ENCODE data around the gene YKT6. TPM values are rescaled to one million over a fixed set of nuclear protein-coding genes. Genes with fewer than 3 reads are reported as not detected.

Gene YKT6
- total and polyA plus RNA-seq, 8 donors, result 57.0 to 88.2 (median 65.4) TPM

- DNase-seq, result no peak
- H3K4me3 ChIP-seq, result no peak overlapping the region
These were observed 31.6 kb downstream of the YKT6 start for GRCh38 chr7:44232396-44232795.

GRCh38 chr7:44232901-44233715 lies 32.3 kb downstream of the YKT6 start:
- peaks cover 0 to 22% of the 10 kb centered on the region in 2 donors for H3K27me3 ChIP-seq
- H3K27ac ChIP-seq, result no peak overlapping the region
- intact Hi-C loops (cut with DNase I), result no loop called here
- H3K4me1 ChIP-seq, result no peaks in the 10 kb centered on the region
- TF ChIP-seq CTCF (IDR thresholded peaks at IDR 0.05), result no peak
- H3K9me3 ChIP-seq, result no peaks in the 10 kb centered on the region
- H3K36me3 ChIP-seq, result no peaks in the 10 kb centered on the region
- H3K4me3 ChIP-seq, result no peak overlapping the region
- ATAC-seq, result no peak
- DNase-seq, result no peak

More at GRCh38 chr7:44232396-44232795, 31.6 kb downstream of the YKT6 start:
- intact Hi-C loops (cut with DNase I), result no loop called here
- H3K27ac ChIP-seq, result no peak overlapping the region
- no peak for ATAC-seq
- H3K27me3 ChIP-seq, result peaks cover 0 to 18% of the 10 kb centered on the region in 2 donors
- no peak for TF ChIP-seq CTCF (IDR thresholded peaks at IDR 0.05)
- no peaks in the 10 kb centered on the region for H3K4me1 ChIP-seq
- no peaks in the 10 kb centered on the region for H3K9me3 ChIP-seq
- no peaks in the 10 kb centered on the region for H3K36me3 ChIP-seq

GRCh38 chr7:44235066-44235465 lies 34.3 kb downstream of the YKT6 start:
- DNase-seq (no peak), ATAC-seq (no peak)
- intact Hi-C loops (cut with DNase I), result no loop called here

GRCh38 chr7:44235582-44236332 lies 35.0 kb downstream of the YKT6 start:
- Histone ChIP-seq H3K4me3 (no peak overlapping the region), H3K9me3 (no peaks in the 10 kb centered on the region), H3K27ac (no peak overlapping the region), H3K36me3 (no peaks in the 10 kb centered on the region), H3K4me1 (no peaks in the 10 kb centered on the region), H3K27me3 (peaks cover 0 to 34% of the 10 kb centered on the region in 2 donors)
- DNase-seq, result no peak
- no peak for ATAC-seq
- intact Hi-C loops (cut with DNase I), result no loop called here
- no peak for TF ChIP-seq CTCF (IDR thresholded peaks at IDR 0.05)

More at GRCh38 chr7:44235066-44235465, 34.3 kb downstream of the YKT6 start:
- no peak overlapping the region for H3K27ac ChIP-seq
- H3K9me3 ChIP-seq, result no peaks in the 10 kb centered on the region
- H3K4me3 ChIP-seq, result no peak overlapping the region
- H3K36me3 ChIP-seq, result no peaks in the 10 kb centered on the region
- no peaks in the 10 kb centered on the region for H3K4me1 ChIP-seq
- peaks cover 0 to 34% of the 10 kb centered on the region in 2 donors for H3K27me3 ChIP-seq
- no peak for TF ChIP-seq CTCF (IDR thresholded peaks at IDR 0.05)

GRCh38 chr7:44236333-44236728 lies 35.6 kb downstream of the YKT6 start:
- H3K4me1 ChIP-seq, result no peaks in the 10 kb centered on the region
- H3K4me3 ChIP-seq, result no peak overlapping the region
- intact Hi-C loops (cut with DNase I), result no loop called here
- no peak for TF ChIP-seq CTCF (IDR thresholded peaks at IDR 0.05)
- no peaks in the 10 kb centered on the region for H3K36me3 ChIP-seq
- H3K27ac ChIP-seq, result no peak overlapping the region
- DNase-seq (no peak), ATAC-seq (no peak)
- peaks cover 0 to 35% of the 10 kb centered on the region in 2 donors for H3K27me3 ChIP-seq
- no peaks in the 10 kb centered on the region for H3K9me3 ChIP-seq

Data from left lung (tissue), 10 donors.